ENCODE data around the gene RMRP.

DNA sequence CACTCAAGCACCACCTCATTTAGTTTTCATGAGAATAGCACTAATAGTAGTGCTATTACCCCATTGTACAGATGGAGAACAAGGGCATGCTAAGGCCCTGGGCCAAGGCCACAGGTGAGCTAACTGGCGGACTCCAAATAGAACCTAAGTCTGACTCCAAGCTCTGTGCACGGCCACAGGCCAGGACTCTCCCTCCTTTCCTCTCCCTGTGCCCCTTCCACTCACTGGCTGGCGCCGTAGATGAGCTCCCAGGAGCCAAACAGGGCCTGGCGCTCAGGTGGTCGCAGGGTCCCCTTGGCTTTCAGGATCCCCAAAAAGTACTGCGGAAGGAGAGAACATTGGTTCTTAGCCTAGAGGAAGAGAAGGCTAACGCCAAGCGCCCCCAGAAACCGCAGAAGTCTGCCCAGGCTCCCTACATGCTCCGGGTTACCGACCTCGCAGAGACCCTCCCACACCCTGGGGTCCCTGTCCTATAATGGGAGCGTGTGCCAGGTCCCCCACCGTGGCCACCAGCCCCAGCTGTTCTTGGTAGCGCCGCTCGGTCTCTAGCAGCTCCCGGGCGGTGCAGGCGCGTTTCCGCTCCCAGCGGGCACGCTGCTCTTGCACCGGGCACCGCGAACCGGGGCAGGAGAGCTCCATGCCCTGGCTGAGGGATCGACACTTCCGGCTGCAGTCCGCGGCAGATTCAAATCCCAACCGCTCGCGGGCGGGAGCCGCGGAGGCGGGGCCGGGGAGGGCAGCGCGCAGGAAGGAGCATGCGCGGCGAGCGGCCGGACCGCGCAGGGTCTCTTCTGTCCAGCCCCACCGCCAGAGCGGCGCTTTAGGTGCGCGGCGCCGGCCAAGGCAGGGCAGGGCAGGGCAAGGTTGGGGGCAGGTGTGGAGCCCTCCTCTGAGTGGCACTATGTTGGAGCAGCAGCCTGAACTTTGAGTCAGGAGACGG, 7.0 kb upstream of the RMRP start, which contains the start of gene ARHGEF39:
- TF ChIP-seq, protein P1, sequence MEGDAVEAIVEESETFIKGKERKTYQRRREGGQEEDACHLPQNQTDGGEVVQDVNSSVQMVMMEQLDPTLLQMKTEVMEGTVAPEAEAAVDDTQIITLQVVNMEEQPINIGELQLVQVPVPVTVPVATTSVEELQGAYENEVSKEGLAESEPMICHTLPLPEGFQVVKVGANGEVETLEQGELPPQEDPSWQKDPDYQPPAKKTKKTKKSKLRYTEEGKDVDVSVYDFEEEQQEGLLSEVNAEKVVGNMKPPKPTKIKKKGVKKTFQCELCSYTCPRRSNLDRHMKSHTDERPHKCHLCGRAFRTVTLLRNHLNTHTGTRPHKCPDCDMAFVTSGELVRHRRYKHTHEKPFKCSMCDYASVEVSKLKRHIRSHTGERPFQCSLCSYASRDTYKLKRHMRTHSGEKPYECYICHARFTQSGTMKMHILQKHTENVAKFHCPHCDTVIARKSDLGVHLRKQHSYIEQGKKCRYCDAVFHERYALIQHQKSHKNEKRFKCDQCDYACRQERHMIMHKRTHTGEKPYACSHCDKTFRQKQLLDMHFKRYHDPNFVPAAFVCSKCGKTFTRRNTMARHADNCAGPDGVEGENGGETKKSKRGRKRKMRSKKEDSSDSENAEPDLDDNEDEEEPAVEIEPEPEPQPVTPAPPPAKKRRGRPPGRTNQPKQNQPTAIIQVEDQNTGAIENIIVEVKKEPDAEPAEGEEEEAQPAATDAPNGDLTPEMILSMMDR (tag by site-specific recombination; IDR thresholded peaks at IDR 0.05): peak; percentile 62; the same call in 1 of the 2 replicates
- TF ChIP-seq ZNF776 (tag by site-specific recombination; IDR thresholded peaks at IDR 0.05; ENCODE audit: borderline replicate concordance) (no peak), ZNF830 (tag by site-specific recombination; IDR thresholded peaks at IDR 0.05; ENCODE audit: low read depth) (no peak), ZNF138 (tag by site-specific recombination; IDR thresholded peaks at IDR 0.05; ENCODE audit: borderline replicate concordance) (no peak)
- TF ChIP-seq, protein P2, sequence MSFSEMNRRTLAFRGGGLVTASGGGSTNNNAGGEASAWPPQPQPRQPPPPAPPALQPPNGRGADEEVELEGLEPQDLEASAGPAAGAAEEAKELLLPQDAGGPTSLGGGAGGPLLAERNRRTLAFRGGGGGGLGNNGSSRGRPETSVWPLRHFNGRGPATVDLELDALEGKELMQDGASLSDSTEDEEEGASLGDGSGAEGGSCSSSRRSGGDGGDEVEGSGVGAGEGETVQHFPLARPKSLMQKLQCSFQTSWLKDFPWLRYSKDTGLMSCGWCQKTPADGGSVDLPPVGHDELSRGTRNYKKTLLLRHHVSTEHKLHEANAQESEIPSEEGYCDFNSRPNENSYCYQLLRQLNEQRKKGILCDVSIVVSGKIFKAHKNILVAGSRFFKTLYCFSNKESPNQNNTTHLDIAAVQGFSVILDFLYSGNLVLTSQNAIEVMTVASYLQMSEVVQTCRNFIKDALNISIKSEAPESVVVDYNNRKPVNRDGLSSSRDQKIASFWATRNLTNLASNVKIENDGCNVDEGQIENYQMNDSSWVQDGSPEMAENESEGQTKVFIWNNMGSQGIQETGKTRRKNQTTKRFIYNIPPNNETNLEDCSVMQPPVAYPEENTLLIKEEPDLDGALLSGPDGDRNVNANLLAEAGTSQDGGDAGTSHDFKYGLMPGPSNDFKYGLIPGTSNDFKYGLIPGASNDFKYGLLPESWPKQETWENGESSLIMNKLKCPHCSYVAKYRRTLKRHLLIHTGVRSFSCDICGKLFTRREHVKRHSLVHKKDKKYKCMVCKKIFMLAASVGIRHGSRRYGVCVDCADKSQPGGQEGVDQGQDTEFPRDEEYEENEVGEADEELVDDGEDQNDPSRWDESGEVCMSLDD (tag by site-specific recombination; IDR thresholded peaks at IDR 0.05): no peak

Data from HEK293 (cell line).